ENCODE measurements around the gene MAP1A.
"Not testable (repeated sequence)": the region's sequence is repeated elsewhere in the genome, so short reads cannot be mapped to it uniquely, and the experiment has no call there.

The MAP1A gene

GRCh38 chr15:43531018-43531670, 13.7 kb downstream of the MAP1A start:
- no peak for DNase-seq

- not testable (repeated sequence) for DNase-seq
Measured at GRCh38 chr15:43532826-43533225, 15.4 kb downstream of the MAP1A start.

- no peak for DNase-seq
Measured at GRCh38 chr15:43534897-43535296, 17.5 kb downstream of the MAP1A start.

GRCh38 chr15:43538091-43538490, 20.7 kb downstream of the MAP1A start:
- no peak for DNase-seq

GRCh38 chr15:43541785-43542184, 24.4 kb downstream of the MAP1A start:
- DNase-seq = no peak

- DNase-seq = no peak
Measured at GRCh38 chr15:43544266-43544665, 26.9 kb downstream of the MAP1A start.

- DNase-seq = no peak
Measured at GRCh38 chr15:43545426-43545825, 28.0 kb downstream of the MAP1A start.

- DNase-seq = no peak
Measured at GRCh38 chr15:43547539-43547938, 30.1 kb downstream of the MAP1A start.

GRCh38 chr15:43550527-43551363, 33.3 kb downstream of the MAP1A start:
- DNase-seq = no peak

- no peak for DNase-seq
Measured at GRCh38 chr15:43552256-43552655, 34.8 kb downstream of the MAP1A start.

GRCh38 chr15:43552986-43553385, 35.6 kb downstream of the MAP1A start:
- DNase-seq = no peak

- not testable (repeated sequence) for DNase-seq
Measured at GRCh38 chr15:43562753-43563152, 45.3 kb downstream of the MAP1A start.

- not testable (repeated sequence) for DNase-seq
Measured at GRCh38 chr15:43563793-43564192, 46.4 kb downstream of the MAP1A start.

GRCh38 chr15:43566615-43567014, 49.2 kb downstream of the MAP1A start:
- not testable (repeated sequence) for DNase-seq

GRCh38 chr15:43574607-43575006, 57.2 kb downstream of the MAP1A start:
- not testable (repeated sequence) for DNase-seq

Measured in DMS153 (cell line).